GM18520 (cell line): Measurements from ENCODE around the gene OAS3.
"Not testable (repeated sequence)": the region's sequence is repeated elsewhere in the genome, so short reads cannot be mapped to it uniquely, and the experiment has no call there.

ENCODE experiments used
- ATAC-seq: cut with Tn5 transposase; IDR thresholded peaks from one replicate; pipeline ENCODE4 v1.9.1; 2021; ENCODE audit not compliant: unreplicated experiment

Gene OAS3

DNA sequence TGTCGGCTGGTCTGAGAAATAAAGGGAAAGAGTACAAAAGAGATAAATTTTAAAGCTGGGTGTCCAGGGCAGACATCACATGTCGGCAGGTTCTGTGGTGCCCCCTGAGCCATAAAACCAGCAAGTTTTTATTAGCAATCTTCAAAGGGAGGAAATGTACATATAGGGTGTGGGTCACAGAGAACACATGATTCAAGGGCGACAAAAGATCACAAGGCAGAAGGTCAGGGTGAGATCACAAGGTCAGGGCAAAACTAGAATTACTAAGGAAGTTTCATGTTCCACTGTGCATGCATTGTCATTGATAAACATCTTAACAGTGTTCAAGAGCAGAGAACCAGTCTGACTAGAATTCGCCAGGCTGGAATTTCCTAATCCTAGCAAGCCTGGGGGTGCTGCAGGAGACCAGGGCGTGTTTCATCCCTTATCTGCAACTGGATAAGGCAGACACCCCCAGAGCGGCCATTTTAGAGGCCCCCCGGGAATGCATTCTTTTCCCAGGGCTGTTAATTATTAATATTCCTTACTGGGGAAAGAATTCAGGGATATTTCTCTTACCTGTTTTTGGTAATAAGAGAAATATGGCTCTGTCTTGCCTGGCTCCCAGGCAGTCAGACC, 11.7 kb upstream of the OAS3 start:
- ATAC-seq = not testable (repeated sequence)

DNA sequence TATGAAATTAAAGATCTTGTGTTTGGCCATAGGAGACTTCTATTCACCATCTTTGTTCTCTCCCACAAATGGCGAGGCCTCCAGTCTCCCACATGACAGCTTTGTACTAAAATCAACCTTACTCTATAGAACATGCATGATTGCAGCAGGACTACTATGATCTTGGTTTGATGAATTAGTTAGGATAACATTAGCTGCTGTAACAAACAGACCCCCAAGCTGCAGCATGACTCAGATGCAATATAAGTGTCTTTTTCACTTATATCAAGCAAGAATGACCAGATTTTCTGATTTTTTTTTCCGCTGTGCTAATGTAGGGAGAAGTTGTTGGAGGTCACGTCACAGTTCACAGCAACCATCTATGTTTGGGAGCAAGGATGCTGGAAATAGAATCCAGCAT, 10.8 kb upstream of the OAS3 start:
- no peak for ATAC-seq

DNA sequence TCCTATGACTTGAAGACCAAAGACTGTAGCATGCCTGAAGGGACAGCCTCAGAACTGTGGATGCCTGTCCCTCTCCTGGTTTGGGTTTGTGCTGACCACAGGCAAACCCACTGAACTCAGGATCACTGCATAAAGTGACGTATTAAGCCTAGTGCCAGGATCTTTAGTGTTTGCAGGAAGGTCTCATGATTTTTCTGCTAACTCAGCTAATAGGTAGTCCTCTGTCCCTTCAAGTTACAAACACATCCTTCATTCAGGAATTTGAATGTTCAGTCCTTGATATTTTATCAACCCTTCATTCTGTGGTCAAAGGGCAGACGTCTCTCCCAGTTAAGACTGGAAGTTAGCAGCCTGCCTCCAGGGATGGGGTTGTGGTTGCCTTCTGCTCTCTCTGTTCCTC, 10.3 kb upstream of the OAS3 start:
- no peak for ATAC-seq

DNA sequence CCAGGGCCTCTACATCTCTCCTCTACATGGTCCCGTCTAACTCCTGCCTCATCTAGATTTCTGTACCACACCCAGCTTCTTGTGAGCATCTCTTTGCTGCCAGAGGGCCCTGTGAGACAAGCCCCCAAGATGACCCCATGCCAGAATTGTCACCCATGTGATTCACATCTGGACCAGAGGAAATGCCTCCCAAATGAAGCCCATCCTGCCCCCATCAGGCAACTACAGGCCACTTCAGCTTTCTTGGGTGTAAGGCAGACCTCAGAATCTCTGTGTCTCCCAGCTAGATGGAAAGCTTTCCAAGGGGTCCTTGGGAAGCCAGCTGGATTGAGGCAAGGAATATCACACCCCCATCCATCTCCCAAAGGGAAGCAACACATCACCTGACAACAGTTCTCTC, 9.3 kb upstream of the OAS3 start:
- no peak for ATAC-seq

DNA sequence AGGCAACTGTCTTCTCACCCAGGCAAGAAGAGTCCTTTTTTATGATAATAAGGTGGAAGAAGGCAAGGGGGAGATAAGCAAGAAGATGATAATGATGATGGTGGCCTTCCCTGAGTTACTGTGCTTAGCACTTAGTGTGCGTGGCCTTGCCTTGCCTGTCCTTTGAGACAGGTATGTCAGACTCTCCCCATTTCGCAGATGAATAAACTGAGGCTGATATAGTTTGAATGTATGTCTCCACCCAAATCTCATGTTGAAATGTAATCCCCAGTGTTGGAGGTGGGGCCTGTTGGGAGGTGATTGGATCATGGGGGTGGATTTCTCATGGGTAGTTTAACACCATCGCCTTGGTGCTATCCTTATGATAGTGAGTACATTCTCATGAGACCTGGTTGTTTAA, 8.6 kb upstream of the OAS3 start:
- no peak for ATAC-seq

DNA sequence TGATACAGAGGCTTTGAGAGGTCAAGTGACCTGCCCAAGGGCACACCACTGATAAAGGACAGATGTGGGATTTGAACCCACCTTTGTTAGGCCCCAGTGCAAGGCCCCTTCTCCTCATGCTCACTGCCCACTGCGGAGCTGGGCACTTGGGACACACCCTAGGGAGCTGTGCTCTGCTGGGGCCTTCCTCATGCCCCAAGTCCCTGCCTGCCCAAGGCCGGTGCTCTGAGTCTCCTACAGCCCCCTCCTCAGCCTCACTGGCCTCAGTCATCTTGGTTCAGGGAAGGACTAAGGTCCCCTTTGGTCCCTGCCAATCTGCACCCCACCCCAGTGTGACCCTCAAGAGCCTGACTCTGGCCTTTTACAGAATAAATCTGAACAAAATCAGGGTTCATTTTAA, 7.9 kb upstream of the OAS3 start:
- no peak for ATAC-seq

DNA sequence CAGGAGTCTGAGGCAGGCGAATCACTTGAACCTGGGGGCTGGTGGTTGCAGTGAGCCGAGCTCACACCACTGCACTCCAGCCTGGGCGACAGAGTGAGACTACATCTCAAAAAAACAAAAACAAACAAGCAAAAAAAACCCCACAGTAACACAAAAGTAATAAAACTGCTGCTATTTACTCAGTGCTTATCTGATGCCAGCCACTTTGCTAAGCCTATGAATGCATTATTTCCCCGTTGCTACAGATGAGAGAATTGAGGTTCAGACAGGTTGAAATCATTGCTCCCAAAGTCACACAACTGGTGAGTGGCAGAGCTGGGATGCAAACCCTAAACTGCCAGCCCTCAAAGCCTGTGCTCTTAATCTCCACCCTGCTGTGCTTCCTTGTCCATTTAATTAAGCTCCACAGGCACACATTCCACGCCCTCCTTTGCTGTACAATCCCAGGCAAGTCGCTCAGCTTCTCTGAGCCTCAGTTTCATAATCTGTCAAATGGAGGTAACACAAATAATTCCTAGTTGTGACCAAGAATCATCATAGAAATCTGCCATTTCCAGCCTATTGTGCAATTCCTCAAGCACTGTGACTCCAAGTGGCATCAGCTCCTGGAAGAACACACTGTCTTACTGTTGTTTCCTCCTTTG, 5.7 kb upstream of the OAS3 start:
- no peak for ATAC-seq

DNA sequence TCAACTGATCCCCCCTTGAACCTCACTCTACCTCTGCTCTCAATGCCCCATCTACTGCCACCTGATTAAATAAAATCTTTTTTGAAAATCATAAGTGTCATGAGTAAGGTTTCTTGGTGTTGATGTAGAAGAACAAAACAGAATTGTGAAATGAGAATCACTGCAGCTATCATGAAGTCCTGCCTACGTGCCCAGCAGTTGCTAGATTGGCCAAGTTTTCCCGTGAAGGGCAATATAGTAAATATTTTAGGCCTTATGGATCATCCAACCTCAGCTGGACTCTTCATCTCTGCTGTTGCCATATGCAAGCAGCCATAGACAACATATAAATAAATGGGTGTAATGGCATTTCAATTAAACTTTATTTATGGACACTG, 5.2 kb upstream of the OAS3 start:
- ATAC-seq = no peak

DNA sequence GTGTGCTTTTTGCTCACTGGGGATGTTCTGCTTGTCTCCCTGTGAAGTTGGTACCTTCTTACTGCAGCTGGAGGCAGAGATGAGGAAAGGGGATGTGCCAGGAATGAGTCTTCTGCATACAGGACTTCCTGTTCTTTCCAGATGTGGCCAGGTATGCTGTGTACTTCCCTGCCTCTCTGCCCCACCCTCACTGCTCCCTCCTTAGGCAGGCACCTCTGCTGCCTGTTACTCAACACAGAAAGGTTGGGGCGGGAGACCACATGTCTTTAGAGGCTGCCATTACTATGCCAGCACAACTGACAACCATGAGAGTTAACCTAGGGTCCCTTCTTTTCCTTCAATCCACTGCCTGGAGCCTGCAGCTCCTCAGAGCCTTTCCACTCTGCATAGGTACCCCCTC, 2.0 kb upstream of the OAS3 start:
- no peak for ATAC-seq

DNA sequence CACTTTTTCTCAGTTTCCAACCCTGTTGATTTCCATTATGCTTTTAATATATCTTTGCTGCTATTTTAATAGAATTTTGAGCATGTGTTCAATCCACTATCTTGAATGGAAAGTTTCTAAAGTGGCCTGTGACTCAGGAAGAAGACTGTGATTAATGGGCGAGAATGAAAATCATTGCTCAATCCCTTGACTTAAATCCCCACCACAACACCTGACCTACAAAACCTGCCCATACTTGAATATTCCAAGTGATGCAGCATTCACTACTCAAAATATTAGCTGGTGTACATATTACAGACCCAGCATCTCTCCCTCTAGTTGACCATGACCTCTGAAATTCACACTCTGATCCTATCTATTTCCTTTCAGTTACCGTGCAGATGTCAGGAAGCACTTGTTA, 1.3 kb upstream of the OAS3 start:
- no peak for ATAC-seq

DNA sequence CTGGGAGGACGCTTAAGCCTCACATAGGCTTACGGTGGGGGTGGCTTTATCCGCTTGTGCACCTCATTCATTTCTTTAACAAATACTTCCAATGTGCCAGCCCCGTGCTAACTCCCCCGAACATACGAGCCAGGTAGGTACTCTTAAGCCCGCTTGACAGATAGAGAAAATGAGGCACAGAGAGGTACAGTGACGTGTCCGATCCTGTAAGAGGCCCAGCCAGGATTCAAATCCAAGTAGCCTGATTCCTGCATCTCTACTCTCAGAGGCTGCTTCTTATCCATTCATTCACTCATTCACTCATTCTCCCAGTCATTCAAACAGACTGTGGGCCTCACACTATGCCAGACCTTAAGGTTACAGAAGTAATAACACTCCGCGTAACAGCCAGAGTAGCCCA, 477 bp downstream of the OAS3 start:
- no peak for ATAC-seq

DNA sequence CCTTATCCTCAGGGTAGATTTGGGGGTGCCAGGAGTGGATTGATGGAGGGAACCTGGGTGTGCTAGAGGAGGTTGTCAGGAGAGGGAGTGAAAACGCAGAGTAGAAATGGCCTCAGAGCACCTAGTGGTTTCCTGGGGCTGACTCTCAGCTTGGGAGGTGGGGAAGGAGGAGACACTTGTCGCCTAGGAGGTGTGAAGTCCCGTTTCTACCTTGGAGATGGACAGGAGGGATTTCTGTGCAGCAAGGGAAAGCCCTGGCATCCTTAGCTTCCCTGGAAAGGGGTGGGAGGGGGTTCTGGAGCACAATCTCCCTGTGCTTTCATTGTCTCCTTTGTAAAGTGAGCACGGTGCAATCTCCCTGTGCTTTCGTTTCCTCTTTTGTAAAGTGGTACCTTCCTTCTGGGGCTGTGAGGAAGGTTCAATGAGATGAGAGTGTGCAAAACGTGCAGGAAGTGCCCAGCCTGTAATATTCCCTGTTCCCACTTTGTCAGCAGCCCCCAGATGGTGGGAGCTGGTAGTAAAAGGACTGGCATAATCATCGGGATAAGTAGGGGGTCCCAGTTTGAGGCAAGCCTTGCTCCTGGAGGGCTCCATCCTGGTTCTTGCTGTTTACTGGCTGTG, 1.6 kb downstream of the OAS3 start:
- no peak for ATAC-seq

DNA sequence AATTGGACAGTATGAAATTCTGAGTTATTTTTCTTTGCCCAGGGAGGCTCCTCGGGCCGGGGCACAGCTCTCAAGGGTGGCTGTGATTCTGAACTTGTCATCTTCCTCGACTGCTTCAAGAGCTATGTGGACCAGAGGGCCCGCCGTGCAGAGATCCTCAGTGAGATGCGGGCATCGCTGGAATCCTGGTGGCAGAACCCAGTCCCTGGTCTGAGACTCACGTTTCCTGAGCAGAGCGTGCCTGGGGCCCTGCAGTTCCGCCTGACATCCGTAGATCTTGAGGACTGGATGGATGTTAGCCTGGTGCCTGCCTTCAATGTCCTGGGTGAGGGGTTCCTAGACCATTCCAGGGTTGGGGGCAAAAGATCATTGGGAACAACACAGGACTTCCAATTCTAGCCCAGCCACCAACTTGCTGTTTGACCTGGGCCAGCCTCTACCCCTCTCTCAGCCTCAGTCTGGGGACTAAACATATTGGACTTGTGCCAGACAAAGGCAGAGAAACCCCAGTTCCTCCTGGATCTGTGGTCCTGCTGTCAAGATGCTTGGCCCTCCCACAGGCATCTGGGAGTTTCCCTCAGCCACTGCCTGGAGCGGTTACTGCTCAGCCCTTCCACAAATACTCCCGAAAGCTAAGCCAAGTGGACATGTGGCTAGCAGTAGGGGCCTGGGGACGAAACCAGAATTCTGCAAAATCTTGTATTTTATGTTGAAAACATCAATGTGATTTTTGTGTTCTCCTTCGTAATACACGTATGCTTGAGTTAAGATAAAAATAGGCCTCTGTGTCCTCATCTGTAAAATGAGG, 3.5 kb downstream of the OAS3 start:
- ATAC-seq = no peak

DNA sequence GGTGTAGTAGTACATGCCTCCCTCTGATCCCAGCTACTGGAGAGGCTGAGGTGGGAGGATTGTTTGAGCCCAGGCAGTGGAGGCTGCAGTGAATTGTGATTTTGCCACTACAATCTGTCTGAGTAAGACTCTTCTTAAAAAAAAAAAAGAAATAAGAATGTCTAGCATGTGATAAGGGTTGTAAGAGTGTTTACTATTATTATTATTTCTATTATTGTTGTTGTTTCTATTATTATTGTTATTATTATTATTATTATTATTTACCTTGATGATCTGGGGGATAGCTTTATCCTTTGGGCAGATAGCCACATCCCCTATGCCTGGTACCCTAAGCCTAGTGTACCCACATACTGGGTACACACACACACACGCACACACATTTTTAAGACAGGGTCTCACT, 4.3 kb downstream of the OAS3 start:
- ATAC-seq = no peak

DNA sequence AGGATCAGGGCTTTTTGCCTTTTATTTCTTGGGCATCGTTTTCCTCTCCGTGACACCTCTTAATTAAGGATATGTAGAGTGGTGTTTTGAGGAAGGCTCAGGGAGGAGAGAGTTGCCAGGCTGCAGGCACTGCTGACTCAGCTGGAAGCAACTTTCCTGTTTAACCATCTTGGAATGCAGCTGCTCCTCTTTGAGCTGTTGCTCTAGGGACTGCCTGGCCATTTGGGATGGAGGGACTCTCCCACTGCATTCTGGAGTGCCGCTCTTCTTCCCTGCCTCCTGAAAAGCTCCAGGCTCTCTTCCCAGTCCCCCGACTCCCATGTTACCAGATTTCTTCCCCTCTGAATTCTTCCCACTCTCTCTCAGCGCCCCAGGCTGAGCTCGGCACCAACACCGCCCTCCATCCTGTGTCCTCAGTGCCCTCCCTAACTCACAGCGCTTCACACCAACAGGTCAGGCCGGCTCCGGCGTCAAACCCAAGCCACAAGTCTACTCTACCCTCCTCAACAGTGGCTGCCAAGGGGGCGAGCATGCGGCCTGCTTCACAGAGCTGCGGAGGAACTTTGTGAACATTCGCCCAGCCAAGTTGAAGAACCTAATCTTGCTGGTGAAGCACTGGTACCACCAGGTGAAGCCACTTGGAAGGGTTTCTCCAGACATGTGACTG, 5.9 kb downstream of the OAS3 start:
- ATAC-seq = no peak

DNA sequence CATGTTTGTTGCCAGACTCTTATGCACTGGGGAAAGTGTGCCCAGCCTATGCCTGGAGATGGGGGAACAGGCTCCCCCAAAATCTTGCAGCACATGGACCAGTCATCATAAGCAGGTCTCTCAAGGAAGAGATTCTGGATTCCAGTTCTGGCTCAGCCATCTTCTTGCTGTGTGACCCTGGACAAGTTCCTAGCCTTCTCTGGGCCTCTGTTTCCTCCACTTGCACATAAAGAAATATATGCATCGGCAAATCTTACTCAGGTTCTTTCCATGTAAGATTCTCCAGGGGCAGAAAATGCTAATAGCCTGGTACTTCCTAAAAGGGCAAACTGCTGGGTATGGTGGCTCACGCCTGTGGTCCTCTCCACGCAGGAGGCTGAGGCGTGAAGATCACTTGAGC, 7.2 kb downstream of the OAS3 start:
- no peak for ATAC-seq

DNA sequence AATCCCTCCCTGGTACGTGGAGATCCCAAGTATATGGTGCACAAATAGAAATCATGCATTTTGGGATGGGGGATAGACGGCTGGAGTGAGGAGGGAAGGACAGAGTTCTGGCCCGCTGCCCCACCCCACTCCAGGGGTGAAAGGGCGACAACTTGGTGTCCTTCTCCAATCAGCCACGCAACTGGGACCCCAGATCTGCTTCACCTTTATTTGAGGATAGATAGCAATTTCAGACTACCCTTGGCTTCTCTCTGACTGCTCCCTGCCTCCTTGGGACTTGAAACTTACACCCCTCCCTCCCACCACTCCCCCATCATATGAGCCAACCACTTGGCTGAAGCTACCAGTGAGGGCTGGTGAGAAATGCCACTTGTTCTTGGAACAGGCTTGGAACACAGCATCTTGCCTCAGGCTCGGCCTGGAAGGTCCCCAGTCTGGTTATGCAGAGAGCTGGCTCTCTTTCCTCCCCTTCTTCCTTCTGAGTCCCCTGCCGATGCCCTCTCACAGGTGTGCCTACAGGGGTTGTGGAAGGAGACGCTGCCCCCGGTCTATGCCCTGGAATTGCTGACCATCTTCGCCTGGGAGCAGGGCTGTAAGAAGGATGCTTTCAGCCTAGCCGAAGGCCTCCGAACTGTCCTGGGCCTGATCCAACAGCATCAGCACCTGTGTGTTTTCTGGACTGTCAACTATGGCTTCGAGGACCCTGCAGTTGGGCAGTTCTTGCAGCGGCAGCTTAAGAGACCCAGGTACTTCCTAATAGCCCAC, 8.1 kb downstream of the OAS3 start:
- ATAC-seq = no peak

DNA sequence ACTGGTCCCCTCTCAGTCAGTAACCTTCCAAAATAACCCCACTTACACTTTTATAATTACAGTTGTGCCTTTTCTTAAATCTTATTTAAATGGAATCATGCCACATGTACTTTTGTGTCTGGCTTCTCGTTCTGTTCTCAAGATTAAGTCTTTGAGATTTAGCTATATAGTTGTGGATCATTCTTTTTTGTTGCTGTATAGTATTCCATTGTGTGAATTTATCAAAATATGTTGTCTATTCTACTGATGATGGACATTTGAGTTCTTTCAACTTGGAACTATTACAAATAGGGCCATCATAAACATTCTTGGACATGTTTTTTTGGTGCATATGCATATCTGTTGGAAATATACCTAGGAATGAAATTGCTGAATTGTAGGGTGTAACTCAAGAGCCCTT, 9.0 kb downstream of the OAS3 start:
- ATAC-seq = no peak

DNA sequence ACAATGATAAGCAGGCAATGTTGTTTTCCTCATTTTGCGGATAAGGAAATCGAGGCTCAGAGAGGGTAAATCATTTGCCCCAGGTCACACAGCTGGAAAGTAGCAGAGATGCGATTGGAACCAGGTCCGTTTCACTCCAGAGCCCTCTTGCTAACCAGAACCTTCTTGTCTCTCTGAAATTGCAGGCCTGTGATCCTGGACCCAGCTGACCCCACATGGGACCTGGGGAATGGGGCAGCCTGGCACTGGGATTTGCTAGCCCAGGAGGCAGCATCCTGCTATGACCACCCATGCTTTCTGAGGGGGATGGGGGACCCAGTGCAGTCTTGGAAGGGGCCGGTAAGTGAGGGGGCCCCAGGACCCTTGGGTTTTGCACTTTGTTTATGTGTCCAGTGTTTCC, 9.5 kb downstream of the OAS3 start:
- ATAC-seq = no peak

DNA sequence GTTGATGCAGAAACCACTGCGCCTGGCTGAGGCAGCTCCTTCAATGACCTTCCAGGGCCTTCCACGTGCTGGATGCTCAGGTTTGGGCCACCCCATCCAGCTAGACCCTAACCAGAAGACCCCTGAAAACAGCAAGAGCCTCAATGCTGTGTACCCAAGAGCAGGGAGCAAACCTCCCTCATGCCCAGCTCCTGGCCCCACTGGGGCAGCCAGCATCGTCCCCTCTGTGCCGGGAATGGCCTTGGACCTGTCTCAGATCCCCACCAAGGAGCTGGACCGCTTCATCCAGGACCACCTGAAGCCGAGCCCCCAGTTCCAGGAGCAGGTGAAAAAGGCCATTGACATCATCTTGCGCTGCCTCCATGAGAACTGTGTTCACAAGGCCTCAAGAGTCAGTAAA, 10.5 kb downstream of the OAS3 start:
- ATAC-seq = no peak

DNA sequence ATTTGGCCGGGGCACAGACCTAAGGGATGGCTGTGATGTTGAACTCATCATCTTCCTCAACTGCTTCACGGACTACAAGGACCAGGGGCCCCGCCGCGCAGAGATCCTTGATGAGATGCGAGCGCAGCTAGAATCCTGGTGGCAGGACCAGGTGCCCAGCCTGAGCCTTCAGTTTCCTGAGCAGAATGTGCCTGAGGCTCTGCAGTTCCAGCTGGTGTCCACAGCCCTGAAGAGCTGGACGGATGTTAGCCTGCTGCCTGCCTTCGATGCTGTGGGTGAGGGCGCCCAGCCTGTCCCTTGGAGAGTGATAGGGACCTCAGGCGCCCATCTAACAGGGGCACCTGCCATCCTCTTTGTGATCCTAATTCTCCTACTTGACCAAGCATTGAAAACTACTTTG, 12.4 kb downstream of the OAS3 start:
- ATAC-seq = no peak
